Gastroesophageal sphincter (tissue), 3 donors: Measurements from ENCODE around the gene S100Z.

Source experiments
- POLR2A ChIP-seq, 2 donors: fragments of 450-650 bp; IDR thresholded peaks; one replicate each; pipeline ENCODE4 v1.6.1; 2017; ENCODE audit warnings: antibody characterized with exemption in 2 of 2, mild to moderate bottlenecking in 2 of 2, moderate library complexity in 1 of 2
- POLR2AphosphoS5 ChIP-seq: sonication (generic); formaldehyde crosslinking; IDR thresholded peaks from one replicate; pipeline ENCODE4 v1.6.1; 2017; ENCODE audit warnings: antibody characterized with exemption
- TF ChIP-seq, protein P1 (sequence below), 4 experiments: fragments of 200-600 bp in 2 of 4; fragments of 450-650 bp in 2 of 4; sonication (generic) in 1 of 4; IDR thresholded peaks; one replicate each; pipeline ENCODE4 v1.5.1; 2017 to 2019; ENCODE audit warnings: antibody characterized with exemption in 4 of 4, mild to moderate bottlenecking in 2 of 4, moderate library complexity in 2 of 4

DNA sequence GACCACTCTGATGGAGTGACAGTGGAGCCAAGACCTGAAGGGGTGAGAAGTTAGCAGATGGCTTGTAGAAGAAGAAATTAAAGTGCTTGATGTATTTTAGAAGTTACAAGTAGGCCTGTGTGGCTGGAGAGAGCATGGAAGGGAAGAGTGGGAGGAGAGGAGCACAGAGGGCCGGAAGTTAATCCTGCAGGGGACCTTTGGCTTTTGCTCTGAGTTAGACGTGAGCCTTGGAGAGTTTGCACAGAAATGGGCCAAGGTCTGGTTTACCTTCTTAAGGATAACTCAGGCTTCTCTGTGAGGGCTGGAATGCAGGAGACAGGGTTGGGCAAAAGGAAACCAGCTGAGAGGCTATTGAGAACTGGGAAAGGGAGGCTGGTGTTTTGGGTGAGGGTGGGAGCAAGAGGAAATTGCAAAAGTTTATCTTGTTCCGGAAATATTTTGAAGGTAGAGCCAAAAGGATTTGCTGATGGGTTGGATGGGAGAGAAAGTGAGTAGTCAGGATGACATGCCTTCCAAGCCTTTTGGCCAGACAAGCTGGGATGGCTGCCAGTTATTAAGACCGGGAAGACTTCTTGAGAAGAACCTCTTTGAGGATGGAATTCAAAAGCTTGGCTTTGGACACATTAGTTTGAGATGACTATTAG is 48.5 kb upstream of the S100Z start:
- TF ChIP-seq, protein P1, sequence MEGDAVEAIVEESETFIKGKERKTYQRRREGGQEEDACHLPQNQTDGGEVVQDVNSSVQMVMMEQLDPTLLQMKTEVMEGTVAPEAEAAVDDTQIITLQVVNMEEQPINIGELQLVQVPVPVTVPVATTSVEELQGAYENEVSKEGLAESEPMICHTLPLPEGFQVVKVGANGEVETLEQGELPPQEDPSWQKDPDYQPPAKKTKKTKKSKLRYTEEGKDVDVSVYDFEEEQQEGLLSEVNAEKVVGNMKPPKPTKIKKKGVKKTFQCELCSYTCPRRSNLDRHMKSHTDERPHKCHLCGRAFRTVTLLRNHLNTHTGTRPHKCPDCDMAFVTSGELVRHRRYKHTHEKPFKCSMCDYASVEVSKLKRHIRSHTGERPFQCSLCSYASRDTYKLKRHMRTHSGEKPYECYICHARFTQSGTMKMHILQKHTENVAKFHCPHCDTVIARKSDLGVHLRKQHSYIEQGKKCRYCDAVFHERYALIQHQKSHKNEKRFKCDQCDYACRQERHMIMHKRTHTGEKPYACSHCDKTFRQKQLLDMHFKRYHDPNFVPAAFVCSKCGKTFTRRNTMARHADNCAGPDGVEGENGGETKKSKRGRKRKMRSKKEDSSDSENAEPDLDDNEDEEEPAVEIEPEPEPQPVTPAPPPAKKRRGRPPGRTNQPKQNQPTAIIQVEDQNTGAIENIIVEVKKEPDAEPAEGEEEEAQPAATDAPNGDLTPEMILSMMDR (IDR thresholded peaks at IDR 0.05): no peak
- TF ChIP-seq POLR2A (IDR thresholded peaks at IDR 0.05): no peak
- TF ChIP-seq POLR2AphosphoS5: no peak
